ENCODE measurements around the gene SNAPC4.

SNAPC4 gene

DNA sequence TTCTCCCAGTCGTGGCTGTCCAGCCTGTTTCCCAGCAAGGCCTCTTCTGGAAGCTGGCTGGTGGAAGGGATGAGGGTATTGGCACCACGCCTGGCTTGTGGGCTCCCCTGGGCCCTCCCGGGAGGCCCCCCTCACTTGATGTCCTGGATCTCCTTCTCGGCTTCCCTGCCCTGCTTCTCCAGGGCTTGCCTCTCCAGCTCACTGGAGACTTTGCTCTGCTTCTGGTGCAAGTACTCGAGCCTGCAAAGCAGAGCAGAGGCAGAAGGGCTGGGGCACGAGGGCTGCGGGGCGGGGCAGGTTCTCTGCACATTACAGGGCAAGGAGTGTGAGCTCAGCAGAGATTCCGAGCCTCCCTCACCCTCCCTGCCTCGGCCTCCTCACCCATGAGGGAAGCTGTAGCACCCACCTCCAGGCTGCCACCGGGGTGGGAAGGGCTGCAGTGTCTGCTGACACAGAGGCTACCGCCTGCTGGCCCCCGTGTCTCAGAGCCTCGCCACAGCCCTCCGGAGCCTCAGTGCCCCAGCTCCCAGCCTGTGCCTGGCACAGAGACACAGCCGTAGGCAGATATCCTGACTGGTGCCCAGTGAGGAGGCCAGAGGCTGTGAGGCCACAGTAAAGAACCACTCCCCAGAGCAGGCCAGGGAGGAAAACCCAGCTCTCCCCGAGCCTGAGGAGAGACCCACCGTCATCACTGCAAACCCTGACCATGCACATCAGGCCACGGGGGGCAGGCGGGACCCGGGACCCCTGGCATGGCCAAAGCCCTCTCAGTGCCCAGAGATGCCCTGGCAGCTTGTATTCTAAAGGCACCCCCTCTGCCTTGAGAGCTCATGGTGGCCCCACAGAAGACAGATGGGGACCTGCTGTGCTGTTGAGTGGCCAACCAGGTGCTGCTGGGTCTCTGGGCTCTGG, 7.2 kb downstream of the SNAPC4 start:
- no peak for DNase-seq (ENCODE audit: low read depth)

DNA sequence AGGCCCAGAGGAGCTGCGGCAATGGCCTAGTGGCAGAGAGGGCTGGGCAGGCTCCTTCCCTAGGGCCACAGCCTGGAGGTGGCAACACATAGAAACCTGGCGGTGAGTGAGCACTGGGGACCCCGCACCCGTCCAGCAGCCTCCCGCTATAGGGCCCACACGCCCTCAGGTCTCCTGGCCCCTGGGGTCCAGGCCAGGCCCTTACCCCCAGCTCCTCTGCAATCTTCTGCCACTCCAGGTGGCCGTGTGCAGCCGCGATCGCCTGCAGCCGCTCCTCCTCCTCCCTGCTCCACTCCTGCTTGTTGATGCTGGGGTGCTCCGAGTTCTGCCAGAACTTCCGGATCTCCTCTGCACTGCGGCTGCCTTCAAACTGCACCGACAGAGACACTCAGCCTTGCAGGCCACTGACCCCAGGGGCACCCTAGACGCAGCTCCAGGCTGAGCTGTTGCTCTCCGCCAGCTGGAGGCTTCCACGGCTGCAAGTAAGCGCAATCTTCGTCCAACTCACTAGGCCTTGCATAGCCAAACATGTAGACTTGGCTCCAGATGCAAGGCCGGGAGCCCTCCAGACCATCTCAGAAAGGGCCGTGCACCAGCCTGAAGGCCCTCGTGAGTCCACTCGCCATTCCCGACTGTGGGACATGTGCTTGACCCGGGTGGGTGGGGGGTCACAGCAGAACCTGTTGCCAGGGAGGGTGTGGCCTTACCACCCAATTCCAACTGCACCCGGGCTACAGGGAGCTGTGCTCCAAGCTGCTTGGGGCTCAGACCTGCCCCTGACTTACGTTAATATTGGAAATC, 8.0 kb downstream of the SNAPC4 start:
- no peak for DNase-seq (ENCODE audit: low read depth)

GRCh38 chr9:136389396-136389795, 10.6 kb downstream of the SNAPC4 start:
- DNase-seq (ENCODE audit: low read depth) = no peak

DNA sequence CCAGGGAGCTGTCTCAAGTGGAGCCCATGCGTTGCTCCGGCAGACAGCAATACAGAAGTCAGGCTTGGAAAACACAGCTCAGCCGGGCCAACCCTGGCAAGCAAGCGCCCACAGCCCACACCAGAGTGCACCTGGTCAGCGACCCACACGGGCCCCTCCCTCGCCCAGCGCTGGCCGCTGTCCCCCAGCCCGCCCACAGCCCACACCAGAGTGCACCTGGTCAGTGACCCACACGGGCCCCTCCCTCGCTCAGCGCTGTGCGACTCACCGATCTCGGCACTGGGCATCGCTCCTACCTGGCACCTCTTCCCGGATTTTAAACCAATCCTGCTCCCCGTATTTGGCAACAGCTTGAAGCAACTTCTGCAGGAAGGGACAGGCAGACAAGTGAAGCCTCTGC, 12.8 kb downstream of the SNAPC4 start:
- no peak for DNase-seq (ENCODE audit: low read depth)

- no peak for DNase-seq (ENCODE audit: low read depth)
Observed at GRCh38 chr9:136386018-136386417, 14.0 kb downstream of the SNAPC4 start.

DNA sequence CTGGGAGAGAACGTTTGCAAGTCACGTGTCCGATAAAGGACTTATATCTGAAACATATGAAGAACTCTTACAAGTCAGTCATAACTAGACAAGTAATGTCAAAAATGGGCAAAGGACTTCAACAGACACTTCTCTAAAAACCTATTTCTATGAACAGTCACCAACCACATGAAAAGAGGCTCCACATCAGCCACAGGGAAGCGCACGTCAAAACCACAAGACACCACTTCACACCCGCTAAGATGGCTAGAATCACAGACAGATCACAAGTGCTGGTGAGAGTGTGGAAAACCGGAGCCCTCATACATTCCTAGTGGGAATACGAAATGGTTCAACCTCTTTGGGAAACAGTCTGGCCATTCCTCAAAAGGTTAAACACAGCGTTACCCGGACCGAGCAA, 15.0 kb downstream of the SNAPC4 start:
- DNase-seq (ENCODE audit: low read depth) = no peak

DNA sequence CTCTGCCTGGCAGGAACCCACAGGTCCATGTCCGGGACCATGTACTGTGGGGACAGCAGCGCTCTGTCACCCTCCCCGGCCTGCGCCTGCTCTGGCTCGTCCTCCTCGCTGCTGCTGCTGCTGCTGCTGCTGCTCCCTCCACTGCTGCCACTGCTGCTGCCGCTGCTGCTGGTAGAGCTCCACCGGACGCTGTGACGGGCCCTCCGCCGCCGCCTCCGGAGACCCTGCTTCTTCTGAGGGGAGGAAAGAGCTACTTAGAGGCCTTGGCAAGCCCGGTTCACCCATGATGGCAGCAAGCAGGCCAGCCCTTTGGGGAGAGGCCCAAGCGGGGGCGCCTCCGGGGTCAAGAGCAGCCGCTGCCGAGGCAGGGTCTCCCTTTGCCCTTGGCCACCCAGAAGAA, 16.5 kb downstream of the SNAPC4 start:
- no peak for DNase-seq (ENCODE audit: low read depth)

DNA sequence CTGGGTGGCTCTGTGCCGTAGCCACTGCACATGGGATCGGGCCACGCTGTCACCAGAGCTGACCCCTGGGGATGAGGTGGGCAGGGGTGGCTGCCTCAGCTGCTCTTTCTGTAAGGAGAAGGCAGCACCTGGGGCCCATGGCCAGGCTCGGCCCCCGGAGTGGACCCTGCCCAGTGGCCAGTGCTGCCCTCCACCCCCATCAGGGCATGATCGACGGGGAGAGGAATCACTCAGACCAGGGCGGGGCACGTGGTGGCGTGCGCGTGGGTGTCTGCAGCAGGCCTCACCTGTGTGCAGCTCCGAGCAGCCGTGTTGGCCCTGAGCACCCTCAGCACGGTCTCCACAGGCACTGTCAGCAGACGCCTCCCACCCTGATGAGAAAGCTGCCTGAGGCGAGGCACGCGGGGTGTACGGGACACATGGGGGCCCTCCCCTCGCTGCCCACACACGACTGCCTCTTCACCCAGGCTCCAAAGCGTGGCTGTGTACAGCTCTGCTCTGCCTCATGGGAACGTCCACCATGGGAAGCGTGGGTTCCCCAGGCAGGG, 17.9 kb downstream of the SNAPC4 start:
- DNase-seq (ENCODE audit: low read depth) = no peak

DNA sequence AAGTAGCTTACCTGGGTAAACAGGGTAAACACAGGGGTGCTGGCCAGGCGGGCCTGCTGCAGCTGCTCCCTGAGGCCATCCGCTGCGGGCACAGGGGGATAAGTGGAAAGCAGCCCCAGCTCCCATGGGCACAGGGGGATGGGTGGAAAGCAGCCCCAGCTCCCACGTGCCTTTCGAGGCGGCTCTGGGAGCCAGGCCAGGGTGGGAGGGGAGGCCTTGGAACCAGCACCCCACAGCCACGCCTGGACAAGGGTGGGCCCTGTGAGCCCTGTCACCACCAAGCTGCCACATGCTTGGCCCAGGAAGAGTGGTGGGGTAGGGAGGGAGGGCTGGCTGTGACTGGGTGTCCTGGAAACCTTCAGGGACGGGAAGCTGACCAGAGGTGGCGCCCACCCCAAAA, 18.7 kb downstream of the SNAPC4 start:
- no peak for DNase-seq (ENCODE audit: low read depth)

GRCh38 chr9:136380381-136380780, 19.6 kb downstream of the SNAPC4 start:
- DNase-seq (ENCODE audit: low read depth) = no peak

- no peak for DNase-seq (ENCODE audit: low read depth)
Observed at GRCh38 chr9:136379891-136380290, 20.1 kb downstream of the SNAPC4 start.

- DNase-seq (ENCODE audit: low read depth) = no peak
Observed at GRCh38 chr9:136379401-136379800, 20.6 kb downstream of the SNAPC4 start.

- DNase-seq (ENCODE audit: low read depth) = no peak
Observed at GRCh38 chr9:136379003-136379287, 21.0 kb downstream of the SNAPC4 start.

DNA sequence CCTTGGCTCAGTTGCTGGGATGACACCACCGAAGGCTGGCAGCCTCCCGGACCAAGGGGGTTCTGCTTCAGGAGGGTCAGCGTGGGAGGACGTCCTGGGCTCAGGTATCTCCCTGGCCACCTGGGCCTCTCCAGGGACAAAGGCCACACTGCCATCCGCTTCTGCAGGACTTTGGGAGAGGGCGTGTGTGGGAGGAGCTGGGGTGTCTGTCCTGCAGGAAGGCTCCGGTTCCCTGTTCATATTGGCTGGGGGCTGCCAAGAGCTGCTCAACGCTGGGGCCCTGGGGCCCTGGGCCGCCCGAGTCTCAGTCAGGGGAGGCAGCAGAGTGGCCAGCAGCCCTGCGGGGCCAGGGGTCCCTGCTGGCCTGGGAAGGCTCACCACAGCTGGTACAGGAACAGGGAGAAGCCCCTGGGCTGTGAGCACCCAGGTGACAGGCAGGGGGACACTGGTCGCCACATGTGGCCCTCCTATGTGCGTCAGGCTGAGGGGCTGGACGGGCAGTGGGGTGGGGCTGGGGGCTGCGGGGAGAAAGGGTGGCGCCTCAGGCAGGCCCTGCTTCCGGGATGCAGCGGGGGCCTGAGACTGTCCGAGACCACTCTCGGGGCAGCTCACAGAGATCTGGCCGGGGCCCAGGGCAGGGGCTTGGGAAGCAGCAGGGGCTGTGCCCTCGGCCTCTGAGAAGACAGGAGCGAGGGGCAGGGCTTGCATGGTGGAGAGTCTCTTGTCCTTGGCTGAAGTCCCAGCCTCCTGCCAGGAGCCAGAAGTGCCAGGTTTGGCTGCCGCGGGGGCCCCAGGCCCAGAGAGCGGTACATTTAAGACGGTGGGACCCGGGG, 21.6 kb downstream of the SNAPC4 start:
- DNase-seq (ENCODE audit: low read depth) = no peak

DNA sequence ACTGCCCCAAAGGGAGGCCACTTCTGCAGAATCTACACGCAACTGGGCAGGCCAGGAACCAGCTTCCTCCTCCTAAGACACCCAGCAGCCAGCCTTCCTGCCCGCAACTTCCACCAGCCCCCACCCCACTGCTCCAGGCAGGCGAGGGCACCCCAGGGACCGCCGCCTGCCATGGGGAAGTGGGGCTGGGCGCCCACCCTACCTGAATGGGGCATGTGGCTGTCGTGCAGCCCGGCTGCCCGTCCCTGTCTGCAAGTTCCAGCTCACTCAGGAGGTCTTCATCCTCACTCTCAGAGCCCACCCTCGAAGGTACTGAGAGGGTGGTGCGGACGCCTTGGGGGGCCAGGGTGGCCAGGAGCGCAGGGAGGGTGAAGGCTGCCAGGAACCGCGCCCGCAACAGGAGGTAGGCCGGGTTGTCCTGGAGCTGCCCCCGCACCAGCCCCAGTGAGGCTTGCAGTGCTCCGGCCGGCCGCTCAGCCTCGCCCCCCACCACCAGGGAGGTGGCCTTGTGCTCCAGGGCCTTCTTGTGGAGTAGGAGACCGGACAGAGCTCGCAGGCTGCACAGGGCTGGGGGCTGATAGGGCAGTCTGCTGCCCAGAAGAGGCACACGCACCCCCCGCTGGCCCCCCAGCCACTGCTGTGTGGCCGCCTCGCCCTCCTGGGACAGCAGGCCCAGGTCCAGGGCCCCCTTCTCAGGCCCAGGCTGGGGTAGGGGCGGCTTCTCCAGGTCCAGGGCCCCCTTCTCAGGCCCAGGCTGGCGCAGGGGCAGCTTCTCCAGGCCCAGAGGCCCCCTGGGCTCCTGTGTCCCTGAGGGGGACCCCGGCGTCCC, 22.4 kb downstream of the SNAPC4 start:
- DNase-seq (ENCODE audit: low read depth) = no peak

GRCh38 chr9:136376457-136376856, 23.5 kb downstream of the SNAPC4 start:
- no peak for DNase-seq (ENCODE audit: low read depth)

GRCh38 chr9:136375096-136375495, 24.9 kb downstream of the SNAPC4 start:
- DNase-seq (ENCODE audit: low read depth) = no peak

- no peak for DNase-seq (ENCODE audit: low read depth)
Observed at GRCh38 chr9:136374183-136374575, 25.8 kb downstream of the SNAPC4 start.

GRCh38 chr9:136373300-136374182, 26.4 kb downstream of the SNAPC4 start, which contains the start of gene CARD9:
TSS of gene CARD9 (minus strand) at chr9:136373669. CDS start at chr9:136372078, 1,591 bp downstream.
- peak; percentile 60 for DNase-seq (ENCODE audit: low read depth)

All from EH (cell line).